ENCODE results near the gene TBX18.
A peak's percentile ranks its signal among the peaks of the same experiment; 100 is the strongest.

Gene TBX18

DNA sequence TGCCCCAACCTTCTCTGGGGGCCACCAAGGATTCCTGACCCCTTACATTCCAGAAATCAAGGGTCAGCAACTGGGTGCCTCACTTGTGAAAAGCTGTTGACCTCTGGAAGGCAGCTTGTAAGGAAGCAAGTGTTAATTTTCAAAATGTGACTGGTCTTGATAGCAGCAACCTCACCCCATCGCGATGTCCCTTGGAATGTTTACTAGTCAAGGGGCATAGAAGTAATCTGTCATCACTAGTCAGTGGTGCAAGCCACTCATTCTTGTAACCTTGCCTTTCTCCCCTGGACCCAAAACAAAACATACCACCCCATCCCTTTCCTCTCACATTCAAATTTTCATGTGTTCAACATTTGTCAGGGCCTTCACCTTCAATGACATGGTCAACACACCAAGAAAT is 30.5 kb downstream of the TBX18 start:
- no peak overlapping the region for H3K23ac ChIP-seq (ENCODE audit: low read length in 2 of 2)
- no peak overlapping the region for H2BK5ac ChIP-seq (ENCODE audit: low read depth, low read length, poor library complexity, severe bottlenecking)
- H2AFZ ChIP-seq (ENCODE audit: low read depth, low read length) = no peak overlapping the region
- WGBS = 53% methylated on average over 2 of the region's 2 CpGs
- H2BK15ac ChIP-seq (ENCODE audit: low read depth, poor library complexity, severe bottlenecking) = no peak overlapping the region
- DNase-seq = no peak
- no peak overlapping the region for H2BK120ac ChIP-seq (ENCODE audit: low read depth, low read length)
- H4K91ac ChIP-seq (ENCODE audit: low read length) = no peak overlapping the region
- H3K79me1 ChIP-seq (replicated peaks; ENCODE audit: low read length, poor library complexity, severe bottlenecking) = peaks cover 7% of the 10 kb centered on the region
- no peaks in the 10 kb centered on the region for H3K27me3 ChIP-seq (ENCODE audit: control insufficient read depth in 1 of 2, insufficient read depth in 1 of 2, low read length in 2 of 2)
- no peak overlapping the region for H3K14ac ChIP-seq (ENCODE audit: low read length in 2 of 2)
- no peak overlapping the region for H3K4ac ChIP-seq (ENCODE audit: low read depth in 1 of 2, low read length in 2 of 2)
- no peak overlapping the region for H3K4me2 ChIP-seq (ENCODE audit: low read length, poor library complexity, severe bottlenecking)
- no peak overlapping the region for H3K9ac ChIP-seq (ENCODE audit: low read length)
- no peaks in the 10 kb centered on the region for H3K9me3 ChIP-seq (ENCODE audit: control insufficient read depth, low read length)
- no peak overlapping the region for H3K18ac ChIP-seq (ENCODE audit: low read depth in 1 of 2, low read length in 2 of 2)
- H3K27ac ChIP-seq (ENCODE audit: low read length, poor library complexity, severe bottlenecking) = no peak overlapping the region
- no peak overlapping the region for H3K4me3 ChIP-seq (ENCODE audit: insufficient read depth in 1 of 2, low read depth in 1 of 2, low read length in 2 of 2)
- no peak overlapping the region for H4K8ac ChIP-seq (ENCODE audit: low read length)
- H2AK5ac ChIP-seq (ENCODE audit: low read length, severe bottlenecking) = no peak overlapping the region
- peaks cover 18 to 67% of the 10 kb centered on the region in 2 experiments for H3K36me3 ChIP-seq (ENCODE audit: control insufficient read depth in 1 of 2, insufficient read depth in 2 of 2, low read depth in 1 of 2, low read length in 2 of 2)
- H2BK12ac ChIP-seq (ENCODE audit: low read length in 2 of 2) = no peak overlapping the region
- no peaks in the 10 kb centered on the region for H3K4me1 ChIP-seq (ENCODE audit: control insufficient read depth, insufficient read depth, low read depth, low read length)

- Histone ChIP-seq H2BK12ac (ENCODE audit: low read length in 2 of 2) (no peak overlapping the region), H3K9me3 (ENCODE audit: control insufficient read depth, low read length) (no peaks in the 10 kb centered on the region), H3K4me2 (ENCODE audit: low read length, poor library complexity, severe bottlenecking) (no peak overlapping the region), H3K27me3 (ENCODE audit: control insufficient read depth in 1 of 2, insufficient read depth in 1 of 2, low read length in 2 of 2) (no peaks in the 10 kb centered on the region), H3K4me1 (ENCODE audit: control insufficient read depth, insufficient read depth, low read depth, low read length) (no peaks in the 10 kb centered on the region), H2AK5ac (ENCODE audit: low read length, severe bottlenecking) (no peak overlapping the region), H3K4me3 (ENCODE audit: insufficient read depth in 1 of 2, low read depth in 1 of 2, low read length in 2 of 2) (no peak overlapping the region), H2BK120ac (ENCODE audit: low read depth, low read length) (no peak overlapping the region), H4K91ac (ENCODE audit: low read length) (no peak overlapping the region), H3K36me3 (ENCODE audit: control insufficient read depth in 1 of 2, insufficient read depth in 2 of 2, low read depth in 1 of 2, low read length in 2 of 2) (peaks cover 6 to 62% of the 10 kb centered on the region in 2 experiments), H3K9ac (ENCODE audit: low read length) (no peak overlapping the region), H2BK5ac (ENCODE audit: low read depth, low read length, poor library complexity, severe bottlenecking) (no peak overlapping the region), H3K14ac (ENCODE audit: low read length in 2 of 2) (no peak overlapping the region), H2BK15ac (ENCODE audit: low read depth, poor library complexity, severe bottlenecking) (no peak overlapping the region), H3K27ac (ENCODE audit: low read length, poor library complexity, severe bottlenecking) (no peak overlapping the region), H3K18ac (ENCODE audit: low read depth in 1 of 2, low read length in 2 of 2) (no peak overlapping the region), H3K4ac (ENCODE audit: low read depth in 1 of 2, low read length in 2 of 2) (no peak overlapping the region), H3K79me1 (replicated peaks; ENCODE audit: low read length, poor library complexity, severe bottlenecking) (peaks cover 4% of the 10 kb centered on the region), H3K23ac (ENCODE audit: low read length in 2 of 2) (no peak overlapping the region), H4K8ac (ENCODE audit: low read length) (no peak overlapping the region), H2AFZ (ENCODE audit: low read depth, low read length) (no peak overlapping the region)
- peak; percentile 29 for DNase-seq
Observed at GRCh38 chr6:84731901-84732300, 32.5 kb downstream of the TBX18 start.

DNA sequence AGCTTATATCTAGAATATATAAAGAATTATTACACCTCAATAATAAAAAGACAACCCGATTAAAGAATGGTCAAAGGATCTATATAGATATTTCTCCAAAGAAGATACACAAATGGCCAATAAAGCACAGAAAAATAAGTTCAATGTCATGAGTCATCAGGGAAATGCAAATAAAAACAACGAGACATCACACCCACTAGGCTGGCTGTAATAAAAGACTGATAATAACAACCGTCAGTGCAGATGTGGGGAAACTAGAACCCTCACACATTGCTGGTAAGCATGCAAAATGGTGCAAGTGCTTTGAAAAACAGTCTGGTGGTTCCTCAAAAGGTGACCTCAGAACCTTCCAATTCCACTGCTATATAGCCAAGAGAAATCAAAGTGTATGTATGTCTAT is 33.0 kb downstream of the TBX18 start:
- no peaks in the 10 kb centered on the region for H3K27me3 ChIP-seq (ENCODE audit: control insufficient read depth in 1 of 2, insufficient read depth in 1 of 2, low read length in 2 of 2)

GRCh38 chr6:84728602-84729001 is 35.8 kb downstream of the TBX18 start:
- peak; percentile 23 for DNase-seq
- H3K9ac ChIP-seq (ENCODE audit: low read length) = no peak overlapping the region
- no peaks in the 10 kb centered on the region for H3K9me3 ChIP-seq (ENCODE audit: control insufficient read depth, low read length)

More for the DNA sequence above, 33.0 kb downstream of the TBX18 start:
- H2BK15ac ChIP-seq (ENCODE audit: low read depth, poor library complexity, severe bottlenecking) = no peak overlapping the region
- no peak overlapping the region for H3K4ac ChIP-seq (ENCODE audit: low read depth in 1 of 2, low read length in 2 of 2)
- H3K18ac ChIP-seq (ENCODE audit: low read depth in 1 of 2, low read length in 2 of 2) = no peak overlapping the region
- H3K4me1 ChIP-seq (ENCODE audit: control insufficient read depth, insufficient read depth, low read depth, low read length) = no peaks in the 10 kb centered on the region
- H2BK12ac ChIP-seq (ENCODE audit: low read length in 2 of 2) = no peak overlapping the region
- no peak overlapping the region for H3K9ac ChIP-seq (ENCODE audit: low read length)
- no peak overlapping the region for H3K4me3 ChIP-seq (ENCODE audit: insufficient read depth in 1 of 2, low read depth in 1 of 2, low read length in 2 of 2)
- no peaks in the 10 kb centered on the region for H3K79me1 ChIP-seq (replicated peaks; ENCODE audit: low read length, poor library complexity, severe bottlenecking)
- no peak overlapping the region for H2BK120ac ChIP-seq (ENCODE audit: low read depth, low read length)
- peaks cover 2 to 57% of the 10 kb centered on the region in 2 experiments for H3K36me3 ChIP-seq (ENCODE audit: control insufficient read depth in 1 of 2, insufficient read depth in 2 of 2, low read depth in 1 of 2, low read length in 2 of 2)
- no peak overlapping the region for H4K8ac ChIP-seq (ENCODE audit: low read length)
- no peak overlapping the region for H3K27ac ChIP-seq (ENCODE audit: low read length, poor library complexity, severe bottlenecking)
- H3K4me2 ChIP-seq (ENCODE audit: low read length, poor library complexity, severe bottlenecking) = no peak overlapping the region
- H2AK5ac ChIP-seq (ENCODE audit: low read length, severe bottlenecking) = no peak overlapping the region
- H4K91ac ChIP-seq (ENCODE audit: low read length) = no peak overlapping the region
- H3K9me3 ChIP-seq (ENCODE audit: control insufficient read depth, low read length) = no peaks in the 10 kb centered on the region
- H2BK5ac ChIP-seq (ENCODE audit: low read depth, low read length, poor library complexity, severe bottlenecking) = no peak overlapping the region
- peak; percentile 13 for DNase-seq
- no peak overlapping the region for H2AFZ ChIP-seq (ENCODE audit: low read depth, low read length)
- no peak overlapping the region for H3K14ac ChIP-seq (ENCODE audit: low read length in 2 of 2)
- no peak overlapping the region for H3K23ac ChIP-seq (ENCODE audit: low read length in 2 of 2)
- 23% methylated on average over 2 of the region's 3 CpGs for WGBS

More at GRCh38 chr6:84728602-84729001, 35.8 kb downstream of the TBX18 start:
- H4K8ac ChIP-seq (ENCODE audit: low read length) = no peak overlapping the region
- H2AK5ac ChIP-seq (ENCODE audit: low read length, severe bottlenecking) = no peak overlapping the region
- H4K91ac ChIP-seq (ENCODE audit: low read length) = no peak overlapping the region
- H2BK15ac ChIP-seq (ENCODE audit: low read depth, poor library complexity, severe bottlenecking) = no peak overlapping the region
- H3K27me3 ChIP-seq (ENCODE audit: control insufficient read depth in 1 of 2, insufficient read depth in 1 of 2, low read length in 2 of 2) = no peaks in the 10 kb centered on the region
- no peak overlapping the region for H2BK5ac ChIP-seq (ENCODE audit: low read depth, low read length, poor library complexity, severe bottlenecking)
- H3K14ac ChIP-seq (ENCODE audit: low read length in 2 of 2) = no peak overlapping the region
- no peak overlapping the region for H3K27ac ChIP-seq (ENCODE audit: low read length, poor library complexity, severe bottlenecking)
- H3K18ac ChIP-seq (ENCODE audit: low read depth in 1 of 2, low read length in 2 of 2) = no peak overlapping the region
- no peak overlapping the region for H2BK120ac ChIP-seq (ENCODE audit: low read depth, low read length)
- no peak overlapping the region for H3K23ac ChIP-seq (ENCODE audit: low read length in 2 of 2)
- no peaks in the 10 kb centered on the region for H3K79me1 ChIP-seq (replicated peaks; ENCODE audit: low read length, poor library complexity, severe bottlenecking)
- H2AFZ ChIP-seq (ENCODE audit: low read depth, low read length) = no peak overlapping the region
- no peak overlapping the region for H3K4me2 ChIP-seq (ENCODE audit: low read length, poor library complexity, severe bottlenecking)
- H3K4ac ChIP-seq (ENCODE audit: low read depth in 1 of 2, low read length in 2 of 2) = no peak overlapping the region
- no peak overlapping the region for H2BK12ac ChIP-seq (ENCODE audit: low read length in 2 of 2)
- H3K4me1 ChIP-seq (ENCODE audit: control insufficient read depth, insufficient read depth, low read depth, low read length) = no peaks in the 10 kb centered on the region
- peaks cover 0 to 35% of the 10 kb centered on the region in 2 experiments for H3K36me3 ChIP-seq (ENCODE audit: control insufficient read depth in 1 of 2, insufficient read depth in 2 of 2, low read depth in 1 of 2, low read length in 2 of 2)
- no peak overlapping the region for H3K4me3 ChIP-seq (ENCODE audit: insufficient read depth in 1 of 2, low read depth in 1 of 2, low read length in 2 of 2)
